PC-9 (cell line): ENCODE data around the gene COL5A2.

ENCODE experiments used
- EZH2 ChIP-seq: fragments of 200-600 bp; sonication (generic); IDR thresholded peaks from 2 replicates; pipeline ENCODE4 v1.8.0; 2017; ENCODE audit warnings: antibody characterized with exemption, low read depth
- TF ChIP-seq, protein P1 (sequence below): fragments of 200-600 bp; sonication (generic); conservative IDR thresholded peaks from 2 replicates; pipeline ENCODE4 v1.6.1; 2017; ENCODE audit warnings: mixed run types, antibody characterized with exemption, mild to moderate bottlenecking, moderate library complexity

DNA sequence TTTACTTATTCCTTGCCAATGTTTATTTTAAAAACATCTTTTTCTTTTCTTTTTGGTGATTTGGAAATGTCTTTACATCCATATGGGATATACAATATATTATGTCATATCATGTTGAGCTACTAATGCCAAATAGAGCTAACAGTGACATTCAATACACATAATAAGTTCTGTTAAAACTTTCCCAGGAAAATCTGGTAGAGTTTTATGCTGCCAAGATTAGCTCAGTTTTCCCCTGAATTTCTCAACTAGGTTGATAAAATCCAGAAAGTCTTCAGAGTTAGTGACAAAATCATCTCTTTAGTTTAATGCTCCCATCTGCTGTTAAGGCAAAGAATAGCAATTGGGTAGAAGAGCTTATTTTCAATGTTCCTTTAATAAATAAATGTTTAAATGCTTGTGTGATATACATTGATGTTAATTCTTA is 195.5 kb downstream of the COL5A2 start:
- TF ChIP-seq, protein P1, sequence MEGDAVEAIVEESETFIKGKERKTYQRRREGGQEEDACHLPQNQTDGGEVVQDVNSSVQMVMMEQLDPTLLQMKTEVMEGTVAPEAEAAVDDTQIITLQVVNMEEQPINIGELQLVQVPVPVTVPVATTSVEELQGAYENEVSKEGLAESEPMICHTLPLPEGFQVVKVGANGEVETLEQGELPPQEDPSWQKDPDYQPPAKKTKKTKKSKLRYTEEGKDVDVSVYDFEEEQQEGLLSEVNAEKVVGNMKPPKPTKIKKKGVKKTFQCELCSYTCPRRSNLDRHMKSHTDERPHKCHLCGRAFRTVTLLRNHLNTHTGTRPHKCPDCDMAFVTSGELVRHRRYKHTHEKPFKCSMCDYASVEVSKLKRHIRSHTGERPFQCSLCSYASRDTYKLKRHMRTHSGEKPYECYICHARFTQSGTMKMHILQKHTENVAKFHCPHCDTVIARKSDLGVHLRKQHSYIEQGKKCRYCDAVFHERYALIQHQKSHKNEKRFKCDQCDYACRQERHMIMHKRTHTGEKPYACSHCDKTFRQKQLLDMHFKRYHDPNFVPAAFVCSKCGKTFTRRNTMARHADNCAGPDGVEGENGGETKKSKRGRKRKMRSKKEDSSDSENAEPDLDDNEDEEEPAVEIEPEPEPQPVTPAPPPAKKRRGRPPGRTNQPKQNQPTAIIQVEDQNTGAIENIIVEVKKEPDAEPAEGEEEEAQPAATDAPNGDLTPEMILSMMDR, result peak; percentile 35; the same call in 1 of the 2 replicates
- no peak for TF ChIP-seq EZH2
